DOHH2 (cell line): ENCODE results near the gene TADA2B.

Experiments used
- CTCF ChIP-seq: fragments of 200-600 bp; sonication (generic); IDR thresholded peaks from one replicate; pipeline ENCODE4 v1.5.1; 2014; ENCODE audit warnings: antibody characterized with exemption, mild to moderate bottlenecking, low read depth, low read length; ENCODE audit not compliant: poor library complexity, severe bottlenecking
- EZH2phosphoT487 ChIP-seq: fragments of 200-600 bp; sonication (generic); IDR thresholded peaks from 2 replicates; pipeline ENCODE4 v1.6.1; 2017; ENCODE audit warnings: borderline replicate concordance, mild to moderate bottlenecking, antibody characterized with exemption, low read length, moderate library complexity, mixed read lengths

- TF ChIP-seq CTCF: no peak
- TF ChIP-seq EZH2phosphoT487: no peak
Observed at GRCh38 chr4:7045961-7046921, 3.1 kb downstream of the TADA2B start.
